Stimulated activated CD8-positive, alpha-beta memory T cell treated with anti-CD3 and anti-CD28 coated beads, Interleukin-15, amount 100 ng/mL, for 24 hours (primary cell): ENCODE data around the gene SLC25A14.

Experiments used
- DNase-seq: peaks from one replicate; pipeline ENCODE4 v3.0.0-alpha.2; 2020; ENCODE audit warnings: low read depth

SLC25A14 gene

GRCh38 chrX:130378024-130378669 is 38.4 kb downstream of the SLC25A14 start:
- DNase-seq, result no peak

GRCh38 chrX:130385520-130385919 is 45.8 kb downstream of the SLC25A14 start, which contains the start of gene GPR119:
Gene GPR119 (minus strand): TSS chrX:130385674. CDS start chrX:130385447, 227 bp downstream.
- DNase-seq, result no peak

GRCh38 chrX:130386408-130386808 is 46.7 kb downstream of the SLC25A14 start:
- DNase-seq, result no peak

GRCh38 chrX:130393451-130394074 is 53.8 kb downstream of the SLC25A14 start:
- no peak for DNase-seq

DNA sequence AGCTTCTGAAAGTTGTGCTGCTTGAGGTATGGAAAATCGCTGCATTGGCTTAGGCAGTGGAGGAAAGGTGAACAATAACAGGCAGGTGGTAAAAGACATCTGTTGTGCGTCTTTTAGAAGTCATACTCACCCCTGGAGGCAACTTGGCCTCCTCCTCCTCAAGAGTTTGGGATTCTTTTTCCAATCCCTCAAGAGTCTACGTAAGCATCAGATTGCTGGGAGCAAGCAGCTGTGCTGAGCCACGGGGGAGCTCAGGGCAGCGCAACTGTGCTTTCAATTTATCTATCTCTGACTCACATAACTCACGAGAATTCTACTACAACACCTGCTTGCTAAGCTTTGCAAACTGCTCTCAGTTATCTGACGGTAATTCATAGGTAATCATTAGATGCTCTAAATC is 55.6 kb downstream of the SLC25A14 start:
- no peak for DNase-seq

DNA sequence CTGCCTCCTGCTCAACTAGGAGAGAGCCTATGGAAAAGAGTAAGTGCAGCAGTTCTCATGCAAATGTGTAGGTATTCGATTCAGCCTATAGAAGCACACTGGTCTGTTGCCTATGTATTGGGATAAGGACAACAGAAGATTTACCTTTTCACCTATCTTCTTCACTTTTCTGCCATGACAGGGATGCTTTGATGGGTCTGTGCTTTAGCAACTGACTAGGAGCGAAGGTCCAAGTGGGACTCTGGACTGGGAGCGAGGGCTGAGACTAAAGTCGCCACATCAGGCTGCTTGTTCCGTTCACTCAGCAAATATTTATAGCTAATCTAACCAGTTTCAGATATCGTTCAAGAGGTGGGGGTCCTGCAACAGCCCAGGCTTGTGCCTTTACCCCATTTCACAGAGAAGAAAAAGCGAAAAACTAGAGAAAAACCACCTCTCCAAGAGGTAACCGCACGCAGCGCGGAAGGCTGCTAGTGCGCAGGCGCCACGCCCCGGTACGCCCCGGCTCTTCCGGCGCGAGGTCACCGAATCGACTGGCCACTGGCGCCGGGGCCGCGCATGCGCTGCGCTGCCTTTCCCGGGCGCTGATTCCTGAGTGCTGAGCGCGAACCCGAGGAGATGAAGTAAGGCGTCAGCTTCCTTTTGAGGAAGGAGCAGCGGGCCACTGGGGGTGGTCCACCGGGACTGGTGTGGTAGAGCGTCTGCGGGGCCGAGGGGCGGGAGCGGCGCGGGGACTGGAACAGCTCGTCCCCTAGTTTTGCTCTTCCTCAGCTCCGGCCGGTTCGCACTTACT is 61.9 kb downstream of the SLC25A14 start, which contains the start of gene RBMX2:
RBMX2 (plus strand) TSS at position 573 of the 793 bp plus-strand sequence; CDS start at position 619, 46 bp downstream.
- DNase-seq, result peak; percentile 32

DNA sequence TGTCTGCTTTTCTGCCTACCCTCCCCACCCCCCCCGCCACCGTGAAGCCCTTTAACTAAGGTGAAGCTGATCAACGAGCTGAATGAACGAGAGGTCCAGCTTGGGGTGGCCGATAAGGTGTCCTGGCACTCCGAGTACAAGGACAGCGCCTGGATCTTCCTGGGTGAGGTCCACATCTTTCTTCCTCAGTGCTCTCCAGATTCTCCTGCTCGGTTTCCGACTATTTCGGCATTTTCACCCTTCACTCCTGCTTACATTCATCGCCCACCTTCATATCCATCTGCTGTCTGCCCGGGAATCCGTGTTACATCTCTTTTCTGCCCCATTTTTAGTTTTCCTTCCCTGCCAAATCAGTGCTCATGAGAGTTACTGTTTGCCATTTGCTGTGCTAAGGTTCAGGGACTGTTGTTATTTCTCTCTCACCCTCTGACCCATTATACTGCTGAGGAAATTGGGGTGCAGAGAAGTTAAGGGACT is 62.5 kb downstream of the SLC25A14 start:
- DNase-seq, result no peak

GRCh38 chrX:130413415-130413814 is 73.7 kb downstream of the SLC25A14 start:
- DNase-seq, result no peak

GRCh38 chrX:130414800-130415199 is 75.1 kb downstream of the SLC25A14 start:
- no peak for DNase-seq

DNA sequence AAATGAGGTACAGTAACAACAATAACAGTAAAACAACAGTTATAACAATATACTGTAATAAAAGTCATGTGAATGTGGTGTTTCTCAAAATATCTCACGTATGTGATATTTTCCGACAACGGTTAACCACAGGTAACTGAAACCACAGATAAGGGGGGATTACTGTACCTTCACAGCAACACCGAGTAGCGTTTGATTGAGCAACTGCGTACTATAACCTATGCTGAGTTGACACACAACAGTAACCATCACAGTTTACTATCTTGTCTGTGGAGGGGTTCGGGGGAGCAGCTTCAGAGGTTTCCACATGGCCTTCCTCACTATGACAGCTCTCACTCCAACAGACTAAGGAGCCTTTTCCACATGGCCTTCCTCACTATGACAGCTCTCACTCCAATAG is 75.5 kb downstream of the SLC25A14 start:
- no peak for DNase-seq

DNA sequence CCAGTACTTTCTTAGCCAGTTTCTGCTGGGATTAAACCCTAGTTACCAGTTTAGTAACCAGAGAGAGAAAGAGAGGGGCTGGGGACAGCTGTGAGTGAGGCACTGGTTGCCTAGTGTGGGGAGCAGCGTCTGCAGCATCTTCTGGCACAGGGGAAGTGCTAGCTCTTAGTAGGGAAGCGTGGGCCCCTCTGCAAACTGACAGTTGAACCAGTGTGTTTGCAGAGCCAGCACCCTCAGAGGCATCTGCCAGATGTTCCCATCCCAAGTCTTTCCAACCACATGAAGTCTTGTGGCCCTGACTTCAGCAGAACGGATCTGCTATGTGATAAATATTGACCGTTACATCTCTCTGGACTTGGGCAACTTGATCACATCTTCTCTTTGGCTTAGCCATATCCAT is 77.1 kb downstream of the SLC25A14 start:
- no peak for DNase-seq

- no peak for DNase-seq
Measured at GRCh38 chrX:130418066-130418465, 78.3 kb downstream of the SLC25A14 start.

DNA sequence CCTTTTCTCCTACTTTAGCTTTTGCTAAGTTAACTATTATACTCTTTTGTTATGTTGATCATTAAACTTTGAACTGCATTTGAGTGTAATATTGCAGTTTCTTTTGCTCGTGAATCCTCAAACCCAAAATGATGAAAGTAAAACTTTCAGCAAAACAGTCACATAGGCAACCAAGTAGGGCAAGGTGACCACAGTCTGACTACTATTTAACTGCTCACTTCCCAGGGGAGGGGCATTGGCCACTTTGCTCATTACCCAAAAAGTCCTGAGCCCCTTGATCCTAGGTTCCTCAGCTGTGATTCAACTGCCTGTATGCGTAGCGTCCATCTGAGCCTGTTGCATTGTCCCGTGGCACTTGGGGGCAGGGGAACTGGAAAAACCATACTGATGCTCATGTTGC is 79.0 kb downstream of the SLC25A14 start:
- DNase-seq, result no peak

DNA sequence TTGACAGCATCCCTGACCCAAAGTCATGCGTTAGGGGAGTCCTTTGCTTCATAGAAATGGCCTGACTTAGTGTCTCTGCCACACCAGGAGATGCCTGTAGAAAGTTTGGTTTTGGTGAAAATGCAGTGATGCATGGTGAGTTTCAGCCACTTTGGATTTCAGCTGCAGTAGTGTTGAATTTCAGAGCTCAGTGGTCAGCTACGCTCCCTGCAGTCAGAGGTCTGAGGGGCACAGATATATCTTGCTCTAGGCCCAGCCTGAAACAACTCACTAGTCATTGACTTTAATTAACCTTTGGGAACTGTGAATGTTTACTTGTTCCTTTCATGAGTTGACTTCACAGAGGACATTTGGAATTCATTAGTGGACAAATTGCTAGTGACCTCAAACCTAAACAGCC is 79.5 kb downstream of the SLC25A14 start:
- no peak for DNase-seq
